Nephron progenitor cell (in vitro differentiated cells): Measurements from ENCODE around the gene SPG7.

ENCODE experiments used
- DNase-seq: peaks from one replicate; pipeline ENCODE4 v3.0.0; 2021
- H3K27ac Mint-ChIP-seq: 2 replicates; pipeline ENCODE4 v1.8.0; 2021; ENCODE audit warnings: mild to moderate bottlenecking, moderate library complexity, mixed read lengths
- H3K27me3 Mint-ChIP-seq: 2 replicates; pipeline ENCODE4 v1.8.0; 2021; ENCODE audit warnings: mild to moderate bottlenecking, low read depth, mixed read lengths; ENCODE audit not compliant: poor library complexity
- H3K36me3 Mint-ChIP-seq: 2 replicates; pipeline ENCODE4 v1.8.0; 2021; ENCODE audit warnings: low read depth, mixed read lengths
- H3K4me1 Mint-ChIP-seq: 2 replicates; pipeline ENCODE4 v1.8.0; 2021; ENCODE audit warnings: mixed read lengths
- H3K4me3 Mint-ChIP-seq: 2 replicates; pipeline ENCODE4 v1.8.0; 2021; ENCODE audit warnings: mild to moderate bottlenecking, moderate library complexity, mixed read lengths
- H3K9me3 Mint-ChIP-seq: 2 replicates; pipeline ENCODE4 v1.8.0; 2021; ENCODE audit warnings: mild to moderate bottlenecking, moderate library complexity, mixed read lengths
- TF ChIP-seq, protein P1 (sequence below): fragments of 200-600 bp; sonication (generic); IDR thresholded peaks from 2 replicates; pipeline ENCODE4 v1.5.0; 2021; ENCODE audit warnings: antibody characterized with exemption

SPG7 gene

DNA sequence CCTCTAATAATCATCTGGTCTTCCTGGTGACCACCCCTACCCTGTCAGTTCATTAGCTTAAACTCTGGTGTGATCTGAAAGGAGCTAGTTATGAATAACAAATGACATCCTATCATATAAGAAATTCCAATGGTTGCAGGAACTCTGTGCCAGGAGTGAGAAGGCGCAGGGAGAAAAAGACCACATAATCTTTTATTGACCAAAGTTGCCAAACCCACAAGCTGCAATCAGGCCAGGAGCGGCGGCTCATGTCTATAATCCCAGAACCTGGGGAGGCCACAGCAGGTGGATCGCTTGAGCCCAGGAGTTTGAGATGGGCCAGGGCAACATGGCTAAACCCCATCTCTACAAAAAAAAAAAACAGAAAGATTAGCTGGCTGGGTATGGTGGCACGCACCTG, 41.3 kb upstream of the SPG7 start:
- Mint-ChIP-seq H3K27ac (no peak overlapping the region), H3K9me3 (peaks cover 47% of the 10 kb centered on the region), H3K27me3 (no peaks in the 10 kb centered on the region), H3K4me3 (no peak overlapping the region), H3K36me3 (peaks cover 65% of the 10 kb centered on the region), H3K4me1 (peaks cover 13% of the 10 kb centered on the region)
- TF ChIP-seq, protein P1, sequence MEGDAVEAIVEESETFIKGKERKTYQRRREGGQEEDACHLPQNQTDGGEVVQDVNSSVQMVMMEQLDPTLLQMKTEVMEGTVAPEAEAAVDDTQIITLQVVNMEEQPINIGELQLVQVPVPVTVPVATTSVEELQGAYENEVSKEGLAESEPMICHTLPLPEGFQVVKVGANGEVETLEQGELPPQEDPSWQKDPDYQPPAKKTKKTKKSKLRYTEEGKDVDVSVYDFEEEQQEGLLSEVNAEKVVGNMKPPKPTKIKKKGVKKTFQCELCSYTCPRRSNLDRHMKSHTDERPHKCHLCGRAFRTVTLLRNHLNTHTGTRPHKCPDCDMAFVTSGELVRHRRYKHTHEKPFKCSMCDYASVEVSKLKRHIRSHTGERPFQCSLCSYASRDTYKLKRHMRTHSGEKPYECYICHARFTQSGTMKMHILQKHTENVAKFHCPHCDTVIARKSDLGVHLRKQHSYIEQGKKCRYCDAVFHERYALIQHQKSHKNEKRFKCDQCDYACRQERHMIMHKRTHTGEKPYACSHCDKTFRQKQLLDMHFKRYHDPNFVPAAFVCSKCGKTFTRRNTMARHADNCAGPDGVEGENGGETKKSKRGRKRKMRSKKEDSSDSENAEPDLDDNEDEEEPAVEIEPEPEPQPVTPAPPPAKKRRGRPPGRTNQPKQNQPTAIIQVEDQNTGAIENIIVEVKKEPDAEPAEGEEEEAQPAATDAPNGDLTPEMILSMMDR, result no peak
- DNase-seq, result no peak

DNA sequence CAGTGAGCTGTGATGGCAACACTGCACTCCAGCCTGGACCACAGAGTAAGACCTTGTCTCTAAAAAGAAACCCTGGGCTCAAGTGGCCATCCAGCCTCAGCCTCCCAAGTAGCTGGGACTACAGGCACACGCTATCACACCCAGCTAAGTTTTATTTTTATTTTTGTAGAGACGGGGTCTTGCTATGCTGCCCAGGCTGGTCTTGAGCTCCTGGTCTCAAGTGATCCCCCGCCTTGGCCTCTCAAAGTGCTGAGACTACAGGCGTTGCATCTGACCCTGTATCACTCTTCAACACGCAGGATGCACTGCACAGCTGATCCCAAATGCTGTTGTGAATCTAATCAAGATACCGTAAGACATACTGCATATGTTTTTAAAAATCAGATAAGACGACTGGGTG, 40.8 kb upstream of the SPG7 start:
- H3K27ac Mint-ChIP-seq, result no peak overlapping the region
- TF ChIP-seq, protein P1, result no peak
- peaks cover 17% of the 10 kb centered on the region for H3K4me1 Mint-ChIP-seq

DNA sequence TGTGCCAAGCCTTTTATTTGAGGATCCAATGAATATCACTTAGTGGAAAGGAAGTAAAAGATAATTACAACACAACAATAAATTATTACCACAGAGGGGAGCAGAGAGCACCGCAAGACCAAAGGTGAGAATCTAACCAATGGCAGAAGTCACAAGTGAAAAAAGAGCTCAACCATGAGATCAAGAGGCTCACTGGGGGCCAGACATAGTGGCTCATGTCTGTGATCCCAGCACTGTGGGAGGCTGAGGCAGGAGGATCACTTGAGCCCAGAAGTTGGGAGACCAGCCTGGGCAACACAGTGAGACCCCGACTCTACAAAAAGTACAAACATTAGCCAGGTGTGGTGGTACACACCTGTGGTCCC, 35.5 kb upstream of the SPG7 start:
- Mint-ChIP-seq H3K27ac (peak overlapping the region; percentile 90), H3K36me3 (peaks cover 57% of the 10 kb centered on the region)
- no peak for DNase-seq

More for the DNA sequence above, 40.8 kb upstream of the SPG7 start:
- peaks cover 68% of the 10 kb centered on the region for H3K36me3 Mint-ChIP-seq
- peaks cover 44% of the 10 kb centered on the region for H3K9me3 Mint-ChIP-seq
- no peaks in the 10 kb centered on the region for H3K27me3 Mint-ChIP-seq
- H3K4me3 Mint-ChIP-seq, result no peak overlapping the region
- DNase-seq, result no peak

DNA sequence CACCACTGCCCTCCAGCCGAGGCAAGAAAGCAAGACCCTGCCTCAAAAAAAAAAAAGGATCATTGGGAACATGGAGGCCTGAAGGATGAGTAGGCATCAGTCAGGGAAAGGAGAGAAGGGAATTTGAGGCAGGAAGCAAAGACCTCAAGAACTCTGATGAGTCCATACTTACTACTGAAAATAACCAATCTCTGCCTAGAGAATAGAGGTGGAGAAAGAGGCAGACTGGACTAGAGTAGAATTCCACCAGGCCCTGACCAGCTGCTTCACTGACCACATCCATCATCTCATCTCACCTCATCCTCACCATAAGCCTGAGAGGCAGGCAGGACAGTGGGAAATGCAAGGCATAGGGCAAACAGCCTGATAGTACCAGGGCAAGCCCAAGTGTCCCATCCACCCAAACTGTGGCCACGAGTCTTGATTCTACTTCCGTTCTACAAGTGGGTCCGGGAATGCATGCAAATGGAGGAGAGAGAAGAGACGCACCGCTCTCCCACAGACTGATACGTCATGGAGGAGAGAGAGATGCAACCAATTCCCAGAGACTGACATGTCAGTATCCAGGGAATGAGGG, 35.0 kb upstream of the SPG7 start:
- Mint-ChIP-seq H3K27ac (peak overlapping the region; percentile 89), H3K27me3 (no peaks in the 10 kb centered on the region)

More for the DNA sequence above, 35.5 kb upstream of the SPG7 start:
- Mint-ChIP-seq H3K27me3 (no peaks in the 10 kb centered on the region), H3K4me3 (no peak overlapping the region), H3K9me3 (peaks cover 4% of the 10 kb centered on the region), H3K4me1 (peaks cover 48% of the 10 kb centered on the region)
- TF ChIP-seq, protein P1, result no peak

DNA sequence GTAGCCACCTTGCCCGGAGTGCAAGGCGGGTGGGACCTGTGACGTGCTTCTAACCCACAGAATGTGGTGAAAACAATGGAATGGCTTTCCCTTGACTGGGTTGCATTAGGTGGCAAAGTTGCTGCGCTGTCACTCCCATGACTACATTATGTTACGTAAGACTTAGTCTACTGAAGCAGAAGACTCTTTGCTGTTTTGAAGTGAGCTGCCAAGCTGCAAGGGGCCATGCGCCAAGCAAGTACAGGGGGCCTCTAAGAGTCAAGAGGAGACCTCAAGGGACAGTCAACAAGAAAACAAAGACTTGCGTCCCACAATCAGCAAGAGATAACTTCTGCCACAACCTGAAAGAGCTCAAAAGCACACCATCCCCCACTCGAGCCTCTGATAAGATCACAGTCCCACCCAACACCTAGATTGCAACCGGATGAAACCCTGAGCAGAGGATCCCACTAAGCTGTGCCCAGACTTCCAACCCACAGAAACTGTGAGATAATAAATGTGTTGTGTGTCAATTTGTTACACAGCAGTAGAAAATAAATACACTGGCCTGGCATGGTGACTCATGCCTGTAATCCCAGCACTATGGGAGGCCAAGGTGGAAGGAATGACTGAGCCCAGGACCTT, 34.3 kb upstream of the SPG7 start:
- TF ChIP-seq, protein P1, result no peak
- Mint-ChIP-seq H3K27ac (peak overlapping the region; percentile 92), H3K9me3 (peaks cover 4% of the 10 kb centered on the region), H3K36me3 (peaks cover 50% of the 10 kb centered on the region), H3K4me3 (no peak overlapping the region), H3K4me1 (peaks cover 58% of the 10 kb centered on the region), H3K27me3 (no peaks in the 10 kb centered on the region)
- DNase-seq, result no peak

More for the DNA sequence above, 35.0 kb upstream of the SPG7 start:
- no peak overlapping the region for H3K4me3 Mint-ChIP-seq
- TF ChIP-seq, protein P1, result no peak
- peaks cover 52% of the 10 kb centered on the region for H3K4me1 Mint-ChIP-seq
- peaks cover 4% of the 10 kb centered on the region for H3K9me3 Mint-ChIP-seq
- peaks cover 52% of the 10 kb centered on the region for H3K36me3 Mint-ChIP-seq
- no peak for DNase-seq

DNA sequence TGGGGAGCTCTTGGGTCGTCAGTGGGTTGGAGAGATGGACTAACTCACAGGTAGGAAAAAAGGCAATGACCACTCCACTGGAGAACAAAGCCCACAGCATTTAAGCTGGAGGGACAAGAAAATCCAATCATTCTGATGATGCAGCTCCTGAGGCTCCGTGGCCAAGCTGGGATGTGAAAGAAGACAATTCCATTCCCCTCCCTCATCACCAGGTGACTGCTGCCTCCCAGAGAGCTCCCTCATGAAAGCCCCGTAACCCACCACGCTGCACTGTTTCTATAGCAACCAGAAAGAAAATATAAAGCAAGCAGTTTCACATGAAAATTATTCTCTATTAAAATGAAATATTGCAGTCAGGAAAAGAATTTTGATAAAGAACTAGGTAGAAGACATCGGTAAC, 33.1 kb upstream of the SPG7 start:
- peaks cover 46% of the 10 kb centered on the region for H3K36me3 Mint-ChIP-seq
- peaks cover 65% of the 10 kb centered on the region for H3K4me1 Mint-ChIP-seq

More for the DNA sequence above, 33.1 kb upstream of the SPG7 start:
- Mint-ChIP-seq H3K27me3 (no peaks in the 10 kb centered on the region), H3K9me3 (peaks cover 3% of the 10 kb centered on the region), H3K4me3 (no peak overlapping the region), H3K27ac (no peak overlapping the region)
- TF ChIP-seq, protein P1, result no peak
- DNase-seq, result no peak
